Esophagus squamous epithelium (tissue), 5 donors: ENCODE measurements around the gene OVCH1. TPM values are rescaled to one million over a fixed set of nuclear protein-coding genes. Genes with fewer than 3 reads are reported as not detected.
A peak's percentile ranks its signal among the peaks of the same experiment; 100 is the strongest.

ENCODE experiments used
- DNase-seq: peaks from one replicate; lab custom pipeline; 2025; lab: John Stamatoyannopoulos, UW
- H3K27ac ChIP-seq, 4 donors: fragments of 200-600 bp; sonication (generic); one replicate each; pipeline ENCODE4 v1.5.1; 2016 to 2019; ENCODE audit warnings: mild to moderate bottlenecking in 1 of 4
- H3K27me3 ChIP-seq, 4 donors: fragments of 200-600 bp; sonication (generic); 1 replicate in 3 of 4; 2 replicates in 1 of 4; pipeline versions ENCODE4 v1.5.1 to v1.6.0; 2017 to 2021; ENCODE audit warnings: antibody characterized with exemption in 1 of 4
- H3K36me3 ChIP-seq, 3 donors: fragments of 200-600 bp; sonication (generic); one replicate each; pipeline ENCODE4 v1.5.1; 2016 to 2019
- H3K4me1 ChIP-seq, 3 donors: fragments of 200-600 bp; sonication (generic); one replicate each; pipeline ENCODE4 v1.5.1; 2017 to 2019
- H3K4me3 ChIP-seq, 4 donors: fragments of 200-600 bp; sonication (generic); 1 replicate in 3 of 4; 2 replicates in 1 of 4; pipeline ENCODE4 v1.5.1; 2016 to 2019; ENCODE audit warnings: mild to moderate bottlenecking in 2 of 4, moderate library complexity in 1 of 4
- H3K9me3 ChIP-seq, 3 donors: fragments of 200-600 bp; sonication (generic); one replicate each; pipeline ENCODE4 v1.5.1; 2016 to 2019
- CTCF ChIP-seq, 6 experiments: fragments of 450-650 bp in 4 of 6; fragments of 200-600 bp in 2 of 6; sonication (generic) in 2 of 6; IDR thresholded peaks; one replicate each; pipeline ENCODE4 v1.5.1; 2016 to 2019; ENCODE audit warnings: antibody characterized with exemption in 6 of 6, mild to moderate bottlenecking in 4 of 6, moderate library complexity in 4 of 6
- POLR2A ChIP-seq, 4 donors: fragments of 450-650 bp; IDR thresholded peaks; one replicate each; pipeline ENCODE4 v1.6.1; 2017; ENCODE audit warnings: antibody characterized with exemption in 4 of 4, mild to moderate bottlenecking in 4 of 4, moderate library complexity in 3 of 4
- WGBS, 2 donors: methylation state at CpG; one replicate each; pipeline ENCODE4 v1.1.5; 2018; 5-methylcytosine and 5-hydroxymethylcytosine counted together
- intact Hi-C: fragments of 100-400 bp; cut with DNase I; formaldehyde crosslinking; loops from one replicate; pipeline ENCODE4 v1.15.0; 2022
- total RNA-seq, 4 donors: library from RNA; depleted of rRNA; stranded (reverse); fragments of >200 nt; gene quantifications; one replicate each; pipeline ENCODE4 v1.1.0, GENCODE V29; 2016
- donor health status: DM: yes; HTN: yes; CAD: no.

The OVCH1 gene
- under 1 TPM in 1 of 4 donors, not detected in 3; 0.38 TPM for total RNA-seq

- intact Hi-C loops, result no loop called here
- no peak for DNase-seq
- 87 to 100% methylated on average over 1 to 7 of the region's 18 CpGs for WGBS, 2 donors
- Histone ChIP-seq H3K4me1 (no peaks in the 10 kb centered on the region), H3K9me3 (no peaks in the 10 kb centered on the region), H3K36me3 (no peaks in the 10 kb centered on the region), H3K27ac (no peak within 1 kb of the TSS), H3K27me3 (no peaks in the 10 kb centered on the region), H3K4me3 (no peak within 1 kb of the TSS)
- TF ChIP-seq CTCF (IDR thresholded peaks at IDR 0.05) (no peak), POLR2A (IDR thresholded peaks at IDR 0.05) (no peak)
Observed at GRCh38 chr12:29497588-29497987, at the start of gene OVCH1. Gene OVCH1 (minus strand): TSS chr12:29497686. CDS start chr12:29497686, 0 bp downstream.

GRCh38 chr12:29547151-29547632 is 49.7 kb upstream of the OVCH1 start:
- Histone ChIP-seq H3K4me1 (peaks cover 0 to 29% (median 6%) of the 10 kb centered on the region in 3 donors), H3K4me3 (no peak overlapping the region), H3K36me3 (no peaks in the 10 kb centered on the region), H3K27ac (peak overlapping the region in 2 of 4 donors; percentile 30 to 45), H3K27me3 (no peaks in the 10 kb centered on the region), H3K9me3 (no peaks in the 10 kb centered on the region)
- no peak for DNase-seq
- TF ChIP-seq POLR2A (IDR thresholded peaks at IDR 0.05), result no peak
- no peak for TF ChIP-seq CTCF (IDR thresholded peaks at IDR 0.05)
- intact Hi-C loops, result no loop called here
- WGBS, 2 donors, result 61 to 62% methylated on average over 4 of the region's 4 CpGs

GRCh38 chr12:29546000-29546399 is 48.5 kb upstream of the OVCH1 start:
- H3K4me1 ChIP-seq, result peaks cover 0 to 29% (median 6%) of the 10 kb centered on the region in 3 donors
- H3K36me3 ChIP-seq, result no peaks in the 10 kb centered on the region
- intact Hi-C loops, result no loop called here
- no peaks in the 10 kb centered on the region for H3K9me3 ChIP-seq
- WGBS, 2 donors, result 57 to 91% methylated on average over 1 to 2 of the region's 2 CpGs
- TF ChIP-seq POLR2A (IDR thresholded peaks at IDR 0.05), result no peak
- TF ChIP-seq CTCF (IDR thresholded peaks at IDR 0.05), result no peak
- H3K4me3 ChIP-seq, result no peak overlapping the region
- H3K27ac ChIP-seq, result peak overlapping the region in 3 of 4 donors; percentile 30 to 65 (median 45)
- DNase-seq, result no peak
- H3K27me3 ChIP-seq, result no peaks in the 10 kb centered on the region

GRCh38 chr12:29545102-29545467 is 47.6 kb upstream of the OVCH1 start:
- Histone ChIP-seq H3K4me1 (peaks cover 0 to 29% (median 6%) of the 10 kb centered on the region in 3 donors), H3K27ac (no peak overlapping the region), H3K36me3 (no peaks in the 10 kb centered on the region), H3K9me3 (no peaks in the 10 kb centered on the region), H3K4me3 (no peak overlapping the region), H3K27me3 (no peaks in the 10 kb centered on the region)
- DNase-seq, result no peak
- intact Hi-C loops, result no loop called here
- no peak for TF ChIP-seq POLR2A (IDR thresholded peaks at IDR 0.05)
- no peak for TF ChIP-seq CTCF (IDR thresholded peaks at IDR 0.05)
- WGBS, 2 donors, result 85 to 97% methylated on average over 2 to 4 of the region's 4 CpGs

GRCh38 chr12:29544428-29545101 is 47.1 kb upstream of the OVCH1 start:
- no peak overlapping the region for H3K27ac ChIP-seq
- H3K4me3 ChIP-seq, result no peak overlapping the region
- 83 to 93% methylated on average over 6 of the region's 6 CpGs for WGBS, 2 donors
- TF ChIP-seq POLR2A (IDR thresholded peaks at IDR 0.05) (no peak), CTCF (IDR thresholded peaks at IDR 0.05) (no peak)
- peaks cover 0 to 29% (median 6%) of the 10 kb centered on the region in 3 donors for H3K4me1 ChIP-seq
- H3K9me3 ChIP-seq, result no peaks in the 10 kb centered on the region
- no peaks in the 10 kb centered on the region for H3K27me3 ChIP-seq
- no peaks in the 10 kb centered on the region for H3K36me3 ChIP-seq
- DNase-seq, result no peak
- intact Hi-C loops, result no loop called here
